AG20443 (cell line): ENCODE measurements around the gene CCDC150.
"Not testable (repeated sequence)": the region's sequence is repeated elsewhere in the genome, so short reads cannot be mapped to it uniquely, and the experiment has no call there.

ENCODE experiments used
- DNase-seq: peaks from one replicate; pipeline ENCODE4 v3.0.0; 2012; ENCODE audit warnings: low spot score, mixed read lengths

CCDC150 gene

GRCh38 chr2:196638765-196639164, 750 bp upstream of the CCDC150 start:
- DNase-seq: no peak

- DNase-seq: no peak
Observed at GRCh38 chr2:196640031-196640548, 575 bp downstream of the CCDC150 start.

GRCh38 chr2:196649202-196649601, 9.7 kb downstream of the CCDC150 start:
- no peak for DNase-seq

- DNase-seq: no peak
Observed at GRCh38 chr2:196651387-196652094, 12.0 kb downstream of the CCDC150 start.

GRCh38 chr2:196652869-196653268, 13.4 kb downstream of the CCDC150 start:
- no peak for DNase-seq

GRCh38 chr2:196653843-196654242, 14.3 kb downstream of the CCDC150 start:
- no peak for DNase-seq

- no peak for DNase-seq
Observed at GRCh38 chr2:196655761-196656160, 16.2 kb downstream of the CCDC150 start.

GRCh38 chr2:196657333-196657732, 17.8 kb downstream of the CCDC150 start:
- no peak for DNase-seq

GRCh38 chr2:196659844-196660243, 20.3 kb downstream of the CCDC150 start:
- no peak for DNase-seq

- peak; percentile 34 for DNase-seq
Observed at GRCh38 chr2:196660244-196660643, 20.7 kb downstream of the CCDC150 start.

- DNase-seq: no peak
Observed at GRCh38 chr2:196670342-196670741, 30.8 kb downstream of the CCDC150 start.

- no peak for DNase-seq
Observed at GRCh38 chr2:196675963-196676362, 36.4 kb downstream of the CCDC150 start.

- DNase-seq: peak; percentile 26
Observed at GRCh38 chr2:196677404-196677803, 37.9 kb downstream of the CCDC150 start.

- DNase-seq: no peak
Observed at GRCh38 chr2:196679368-196679767, 39.9 kb downstream of the CCDC150 start.

- DNase-seq: no peak
Observed at GRCh38 chr2:196681510-196681909, 42.0 kb downstream of the CCDC150 start.

GRCh38 chr2:196685792-196686191, 46.3 kb downstream of the CCDC150 start:
- DNase-seq: no peak

- DNase-seq: not testable (repeated sequence)
Observed at GRCh38 chr2:196686737-196687136, 47.2 kb downstream of the CCDC150 start.

- DNase-seq: peak; percentile 87
Observed at GRCh38 chr2:196696423-196697079, 57.0 kb downstream of the CCDC150 start.

GRCh38 chr2:196697825-196698224, 58.3 kb downstream of the CCDC150 start:
- DNase-seq: no peak

GRCh38 chr2:196702641-196703040, 63.1 kb downstream of the CCDC150 start:
- no peak for DNase-seq

- DNase-seq: peak; percentile 18
Observed at GRCh38 chr2:196703695-196704094, 64.2 kb downstream of the CCDC150 start.

- not testable (repeated sequence) for DNase-seq
Observed at GRCh38 chr2:196710056-196710455, 70.5 kb downstream of the CCDC150 start.

- no peak for DNase-seq
Observed at GRCh38 chr2:196711625-196712024, 72.1 kb downstream of the CCDC150 start.
